ENCODE results near the gene GPR150.

DNA sequence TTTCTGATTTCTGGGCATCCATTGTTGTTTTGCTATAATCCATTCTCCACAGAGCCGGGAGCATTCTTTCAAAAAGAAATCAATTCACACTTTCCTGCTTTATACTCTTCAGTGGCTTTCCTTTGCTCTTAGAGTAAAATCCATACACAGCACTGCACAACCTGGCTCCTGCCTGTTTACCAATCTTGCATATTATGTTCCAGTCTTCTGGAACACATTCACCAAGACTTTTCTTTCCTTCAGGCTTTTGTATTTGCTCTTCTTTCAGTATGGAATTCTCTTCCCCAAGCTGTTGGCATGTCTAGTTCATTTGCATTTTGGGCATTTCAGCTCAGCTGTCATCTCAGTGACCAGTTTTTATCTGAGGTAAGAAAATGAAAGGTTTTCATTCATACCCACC, 33.0 kb downstream of the GPR150 start:
- TF ChIP-seq, protein P1, sequence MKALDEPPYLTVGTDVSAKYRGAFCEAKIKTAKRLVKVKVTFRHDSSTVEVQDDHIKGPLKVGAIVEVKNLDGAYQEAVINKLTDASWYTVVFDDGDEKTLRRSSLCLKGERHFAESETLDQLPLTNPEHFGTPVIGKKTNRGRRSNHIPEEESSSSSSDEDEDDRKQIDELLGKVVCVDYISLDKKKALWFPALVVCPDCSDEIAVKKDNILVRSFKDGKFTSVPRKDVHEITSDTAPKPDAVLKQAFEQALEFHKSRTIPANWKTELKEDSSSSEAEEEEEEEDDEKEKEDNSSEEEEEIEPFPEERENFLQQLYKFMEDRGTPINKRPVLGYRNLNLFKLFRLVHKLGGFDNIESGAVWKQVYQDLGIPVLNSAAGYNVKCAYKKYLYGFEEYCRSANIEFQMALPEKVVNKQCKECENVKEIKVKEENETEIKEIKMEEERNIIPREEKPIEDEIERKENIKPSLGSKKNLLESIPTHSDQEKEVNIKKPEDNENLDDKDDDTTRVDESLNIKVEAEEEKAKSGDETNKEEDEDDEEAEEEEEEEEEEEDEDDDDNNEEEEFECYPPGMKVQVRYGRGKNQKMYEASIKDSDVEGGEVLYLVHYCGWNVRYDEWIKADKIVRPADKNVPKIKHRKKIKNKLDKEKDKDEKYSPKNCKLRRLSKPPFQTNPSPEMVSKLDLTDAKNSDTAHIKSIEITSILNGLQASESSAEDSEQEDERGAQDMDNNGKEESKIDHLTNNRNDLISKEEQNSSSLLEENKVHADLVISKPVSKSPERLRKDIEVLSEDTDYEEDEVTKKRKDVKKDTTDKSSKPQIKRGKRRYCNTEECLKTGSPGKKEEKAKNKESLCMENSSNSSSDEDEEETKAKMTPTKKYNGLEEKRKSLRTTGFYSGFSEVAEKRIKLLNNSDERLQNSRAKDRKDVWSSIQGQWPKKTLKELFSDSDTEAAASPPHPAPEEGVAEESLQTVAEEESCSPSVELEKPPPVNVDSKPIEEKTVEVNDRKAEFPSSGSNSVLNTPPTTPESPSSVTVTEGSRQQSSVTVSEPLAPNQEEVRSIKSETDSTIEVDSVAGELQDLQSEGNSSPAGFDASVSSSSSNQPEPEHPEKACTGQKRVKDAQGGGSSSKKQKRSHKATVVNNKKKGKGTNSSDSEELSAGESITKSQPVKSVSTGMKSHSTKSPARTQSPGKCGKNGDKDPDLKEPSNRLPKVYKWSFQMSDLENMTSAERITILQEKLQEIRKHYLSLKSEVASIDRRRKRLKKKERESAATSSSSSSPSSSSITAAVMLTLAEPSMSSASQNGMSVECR (CRISPR knock-in tag; IDR thresholded peaks at IDR 0.05): no peak
- TF ChIP-seq HMG20A (CRISPR knock-in tag; conservative IDR thresholded peaks at IDR 0.05): no peak
- TF ChIP-seq, protein P2, sequence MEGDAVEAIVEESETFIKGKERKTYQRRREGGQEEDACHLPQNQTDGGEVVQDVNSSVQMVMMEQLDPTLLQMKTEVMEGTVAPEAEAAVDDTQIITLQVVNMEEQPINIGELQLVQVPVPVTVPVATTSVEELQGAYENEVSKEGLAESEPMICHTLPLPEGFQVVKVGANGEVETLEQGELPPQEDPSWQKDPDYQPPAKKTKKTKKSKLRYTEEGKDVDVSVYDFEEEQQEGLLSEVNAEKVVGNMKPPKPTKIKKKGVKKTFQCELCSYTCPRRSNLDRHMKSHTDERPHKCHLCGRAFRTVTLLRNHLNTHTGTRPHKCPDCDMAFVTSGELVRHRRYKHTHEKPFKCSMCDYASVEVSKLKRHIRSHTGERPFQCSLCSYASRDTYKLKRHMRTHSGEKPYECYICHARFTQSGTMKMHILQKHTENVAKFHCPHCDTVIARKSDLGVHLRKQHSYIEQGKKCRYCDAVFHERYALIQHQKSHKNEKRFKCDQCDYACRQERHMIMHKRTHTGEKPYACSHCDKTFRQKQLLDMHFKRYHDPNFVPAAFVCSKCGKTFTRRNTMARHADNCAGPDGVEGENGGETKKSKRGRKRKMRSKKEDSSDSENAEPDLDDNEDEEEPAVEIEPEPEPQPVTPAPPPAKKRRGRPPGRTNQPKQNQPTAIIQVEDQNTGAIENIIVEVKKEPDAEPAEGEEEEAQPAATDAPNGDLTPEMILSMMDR (IDR thresholded peaks at IDR 0.05 in 2 of 3, conservative IDR thresholded peaks at IDR 0.05 in 1 of 3; ENCODE audit: insufficient read depth in 2 of 3, low read depth in 1 of 3, low read length in 3 of 3): no peak
- no peak for TF ChIP-seq POLR2AphosphoS5 (IDR thresholded peaks at IDR 0.05; ENCODE audit: control insufficient read depth, insufficient read depth, low read depth, low read length)
- TF ChIP-seq POLR2A (conservative IDR thresholded peaks at IDR 0.05): no peak
- TF ChIP-seq, protein P3, sequence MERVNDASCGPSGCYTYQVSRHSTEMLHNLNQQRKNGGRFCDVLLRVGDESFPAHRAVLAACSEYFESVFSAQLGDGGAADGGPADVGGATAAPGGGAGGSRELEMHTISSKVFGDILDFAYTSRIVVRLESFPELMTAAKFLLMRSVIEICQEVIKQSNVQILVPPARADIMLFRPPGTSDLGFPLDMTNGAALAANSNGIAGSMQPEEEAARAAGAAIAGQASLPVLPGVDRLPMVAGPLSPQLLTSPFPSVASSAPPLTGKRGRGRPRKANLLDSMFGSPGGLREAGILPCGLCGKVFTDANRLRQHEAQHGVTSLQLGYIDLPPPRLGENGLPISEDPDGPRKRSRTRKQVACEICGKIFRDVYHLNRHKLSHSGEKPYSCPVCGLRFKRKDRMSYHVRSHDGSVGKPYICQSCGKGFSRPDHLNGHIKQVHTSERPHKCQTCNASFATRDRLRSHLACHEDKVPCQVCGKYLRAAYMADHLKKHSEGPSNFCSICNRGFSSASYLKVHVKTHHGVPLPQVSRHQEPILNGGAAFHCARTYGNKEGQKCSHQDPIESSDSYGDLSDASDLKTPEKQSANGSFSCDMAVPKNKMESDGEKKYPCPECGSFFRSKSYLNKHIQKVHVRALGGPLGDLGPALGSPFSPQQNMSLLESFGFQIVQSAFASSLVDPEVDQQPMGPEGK (CRISPR knock-in tag; IDR thresholded peaks at IDR 0.05; ENCODE audit: borderline replicate concordance): no peak
- TF ChIP-seq ZNF644 (tag; IDR thresholded peaks at IDR 0.05; ENCODE audit: low read depth): no peak
- TF ChIP-seq ZNF239 (CRISPR knock-in tag; IDR thresholded peaks at IDR 0.05): no peak
- TF ChIP-seq, protein P4, sequence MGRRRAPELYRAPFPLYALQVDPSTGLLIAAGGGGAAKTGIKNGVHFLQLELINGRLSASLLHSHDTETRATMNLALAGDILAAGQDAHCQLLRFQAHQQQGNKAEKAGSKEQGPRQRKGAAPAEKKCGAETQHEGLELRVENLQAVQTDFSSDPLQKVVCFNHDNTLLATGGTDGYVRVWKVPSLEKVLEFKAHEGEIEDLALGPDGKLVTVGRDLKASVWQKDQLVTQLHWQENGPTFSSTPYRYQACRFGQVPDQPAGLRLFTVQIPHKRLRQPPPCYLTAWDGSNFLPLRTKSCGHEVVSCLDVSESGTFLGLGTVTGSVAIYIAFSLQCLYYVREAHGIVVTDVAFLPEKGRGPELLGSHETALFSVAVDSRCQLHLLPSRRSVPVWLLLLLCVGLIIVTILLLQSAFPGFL (CRISPR knock-in tag; IDR thresholded peaks at IDR 0.05): no peak
- TF ChIP-seq SRSF3 (IDR thresholded peaks at IDR 0.05; ENCODE audit: insufficient read depth, low read length): no peak
- TF ChIP-seq, protein P5, sequence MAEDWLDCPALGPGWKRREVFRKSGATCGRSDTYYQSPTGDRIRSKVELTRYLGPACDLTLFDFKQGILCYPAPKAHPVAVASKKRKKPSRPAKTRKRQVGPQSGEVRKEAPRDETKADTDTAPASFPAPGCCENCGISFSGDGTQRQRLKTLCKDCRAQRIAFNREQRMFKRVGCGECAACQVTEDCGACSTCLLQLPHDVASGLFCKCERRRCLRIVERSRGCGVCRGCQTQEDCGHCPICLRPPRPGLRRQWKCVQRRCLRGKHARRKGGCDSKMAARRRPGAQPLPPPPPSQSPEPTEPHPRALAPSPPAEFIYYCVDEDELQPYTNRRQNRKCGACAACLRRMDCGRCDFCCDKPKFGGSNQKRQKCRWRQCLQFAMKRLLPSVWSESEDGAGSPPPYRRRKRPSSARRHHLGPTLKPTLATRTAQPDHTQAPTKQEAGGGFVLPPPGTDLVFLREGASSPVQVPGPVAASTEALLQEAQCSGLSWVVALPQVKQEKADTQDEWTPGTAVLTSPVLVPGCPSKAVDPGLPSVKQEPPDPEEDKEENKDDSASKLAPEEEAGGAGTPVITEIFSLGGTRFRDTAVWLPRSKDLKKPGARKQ (CRISPR knock-in tag; IDR thresholded peaks at IDR 0.05): no peak
